ENCODE results near the gene PTPN6.

Gene PTPN6

DNA sequence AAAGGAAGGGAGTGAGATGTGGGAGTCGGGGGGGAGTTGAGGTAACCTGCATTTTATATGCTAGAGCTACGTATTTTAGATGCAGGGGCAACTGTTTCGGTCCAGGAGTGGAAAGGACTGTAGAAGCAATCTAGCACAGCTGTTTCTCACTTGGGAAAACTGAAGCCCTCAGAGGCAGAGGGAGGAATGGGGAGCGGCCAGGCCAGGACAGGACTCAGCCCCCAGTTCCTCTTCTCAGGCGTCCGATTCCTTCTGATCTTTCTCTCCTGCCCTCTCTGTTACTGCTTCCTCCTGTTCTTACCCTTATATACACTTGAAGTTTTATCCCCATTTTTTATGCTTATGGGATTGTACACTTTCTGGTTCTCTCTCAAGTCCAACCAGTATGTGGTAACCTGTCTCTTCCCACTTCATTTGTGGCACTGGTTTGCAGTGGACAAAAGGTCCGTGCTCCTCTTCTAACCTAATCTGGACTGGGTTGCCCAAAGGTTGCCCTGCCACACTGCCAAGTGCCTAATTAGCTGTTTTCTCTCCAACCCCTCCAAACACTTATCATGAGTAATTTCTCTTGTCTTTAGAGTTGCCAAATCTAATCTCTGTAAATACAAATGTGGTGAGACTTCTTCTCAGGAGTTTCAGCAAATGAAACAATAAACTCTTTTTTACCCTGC is 50.9 kb downstream of the PTPN6 start:
- no peak overlapping the region for H3K4me3 ChIP-seq (ENCODE audit: low read depth, low read length)

DNA sequence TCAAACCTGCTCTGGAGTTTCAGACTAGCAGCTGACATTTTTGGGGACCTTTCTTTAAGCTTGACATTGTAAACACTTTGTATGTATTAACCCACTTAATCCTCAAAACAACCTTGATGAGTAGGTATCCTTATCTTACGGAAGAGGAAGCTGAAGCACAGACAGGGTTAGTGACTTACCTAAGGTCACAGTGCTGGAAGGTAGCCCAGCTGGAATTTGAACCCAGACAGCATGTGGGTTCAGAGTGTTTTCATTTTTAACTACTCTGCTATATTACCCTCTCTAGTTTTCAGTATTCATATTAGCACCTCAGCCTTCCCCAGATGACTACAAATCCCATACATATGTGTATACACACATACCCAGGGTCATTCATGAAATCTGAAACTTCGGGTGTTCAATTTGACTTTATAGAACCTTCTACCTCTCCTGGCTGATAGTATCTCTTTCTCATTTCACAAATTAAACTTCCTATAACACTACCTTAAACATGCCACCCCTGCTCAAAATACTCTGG is 53.2 kb downstream of the PTPN6 start:
- no peak overlapping the region for H3K4me3 ChIP-seq (ENCODE audit: low read depth, low read length)

DNA sequence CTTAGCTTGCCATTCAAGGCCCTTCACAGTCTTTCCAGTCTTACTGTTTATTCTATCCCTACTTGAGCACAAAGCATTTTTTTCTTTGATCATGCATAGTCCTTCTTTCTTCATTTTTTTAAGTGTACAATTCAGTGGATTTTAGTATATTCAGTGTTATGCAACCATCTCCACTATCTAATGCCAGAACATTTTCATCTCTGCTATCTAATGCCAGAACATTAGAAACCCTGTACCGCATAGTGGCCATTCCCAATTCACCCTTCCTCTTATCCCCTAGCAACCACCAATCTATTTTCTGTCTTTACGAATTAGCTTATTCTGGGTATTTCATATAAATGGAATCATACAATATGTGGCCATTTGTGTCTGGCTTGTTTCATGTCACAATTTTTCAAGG is 53.7 kb downstream of the PTPN6 start:
- H3K4me3 ChIP-seq (ENCODE audit: low read depth, low read length): no peak overlapping the region

DNA sequence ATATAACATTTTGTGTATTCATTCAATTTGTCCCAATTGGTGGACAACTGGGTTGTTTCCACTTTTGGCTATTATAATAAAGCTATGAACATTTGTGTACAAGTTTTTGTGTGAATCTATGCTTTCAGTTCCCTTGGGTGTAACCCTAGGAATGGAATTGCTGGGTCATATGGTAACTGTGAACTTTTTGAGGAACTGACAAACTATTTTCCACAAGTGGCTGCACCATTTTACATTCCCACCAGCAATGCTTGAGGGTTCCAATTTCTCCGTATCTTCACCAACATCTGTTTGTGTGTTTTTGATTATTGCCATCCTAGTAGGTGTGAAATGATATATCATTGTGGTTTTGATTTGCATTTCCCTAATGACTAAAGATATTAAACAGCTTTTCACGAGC is 54.2 kb downstream of the PTPN6 start:
- no peak overlapping the region for H3K4me3 ChIP-seq (ENCODE audit: low read depth, low read length)

DNA sequence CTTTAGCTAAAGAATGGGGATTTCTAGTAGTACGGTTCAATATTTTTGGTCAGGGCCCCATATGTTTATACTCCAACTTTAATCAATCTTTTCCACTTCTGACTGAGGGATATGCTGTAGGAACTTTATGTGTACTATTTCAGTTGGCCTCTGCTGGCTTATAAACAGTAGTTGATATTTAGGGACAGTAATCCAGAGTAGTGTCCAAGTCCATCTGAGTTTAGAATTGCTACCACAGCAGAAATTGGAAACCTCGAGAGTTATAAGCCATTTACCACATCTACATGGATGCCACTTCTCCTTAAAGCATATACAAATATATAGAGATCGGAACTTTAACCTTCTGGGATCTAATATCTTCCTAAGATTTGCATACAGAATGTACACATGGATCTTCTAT is 55.5 kb downstream of the PTPN6 start:
- H3K4me3 ChIP-seq (ENCODE audit: low read depth, low read length): no peak overlapping the region

DNA sequence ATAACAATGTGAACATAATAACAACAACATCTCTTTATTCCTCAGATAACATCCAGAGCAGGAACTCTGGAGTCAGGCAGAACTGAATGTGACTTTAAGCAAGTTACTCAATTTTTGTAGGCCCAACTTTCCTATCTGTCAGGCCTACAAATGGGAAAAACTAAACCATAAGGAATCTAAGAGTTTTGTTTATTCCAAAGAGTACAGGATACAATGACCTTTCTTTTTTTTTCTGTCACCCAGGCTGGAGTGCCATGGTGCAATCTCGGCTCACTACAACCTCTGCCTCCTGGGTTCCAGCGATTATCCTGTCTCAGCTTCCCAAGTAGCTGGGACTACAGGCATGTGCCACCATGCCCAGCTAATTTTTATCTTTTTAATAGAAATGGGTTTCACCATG is 57.7 kb downstream of the PTPN6 start:
- no peak overlapping the region for H3K4me3 ChIP-seq (ENCODE audit: low read depth, low read length)

DNA sequence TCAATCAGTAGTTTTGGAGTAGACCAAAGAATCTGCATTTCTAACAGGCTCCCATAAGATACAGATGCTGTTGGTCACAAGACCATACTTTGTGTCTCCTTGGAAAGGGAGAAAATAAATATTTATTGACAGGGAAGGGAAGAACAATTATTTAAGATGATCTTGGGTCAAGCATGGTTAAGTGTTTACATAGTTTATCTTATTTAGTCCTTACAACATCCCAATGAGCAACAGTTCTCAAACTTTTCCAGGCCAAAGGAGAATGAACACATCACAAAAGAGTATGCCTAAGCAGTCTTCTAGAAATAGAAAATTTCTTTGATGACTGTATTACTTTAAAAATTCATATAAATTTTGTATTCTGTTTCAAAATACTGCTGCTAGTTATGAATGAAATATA is 58.4 kb downstream of the PTPN6 start:
- no peak overlapping the region for H3K4me3 ChIP-seq (ENCODE audit: low read depth, low read length)

All from iPS-11a (cell line).